DOHH2 (cell line): ENCODE measurements around the gene KRT9.
"Not testable (repeated sequence)": the region's sequence is repeated elsewhere in the genome, so short reads cannot be mapped to it uniquely, and the experiment has no call there.

Experiments used
- H3F3A ChIP-seq: fragments of 200-600 bp; sonication (generic), shearing (Covaris generic); 2 replicates; pipeline ENCODE4 v1.6.0; 2016; ENCODE audit warnings: antibody characterized with exemption, mild to moderate bottlenecking; ENCODE audit not compliant: control insufficient read depth, insufficient read depth
- H3K27ac ChIP-seq: fragments of 200-600 bp; sonication (generic); 2 replicates; pipeline ENCODE4 v1.5.1; 2014; ENCODE audit warnings: low read depth, mild to moderate bottlenecking, low read length, moderate library complexity
- H3K27me3 ChIP-seq: fragments of 200-600 bp; sonication (generic); 2 replicates; pipeline ENCODE4 v1.6.1; 2014; ENCODE audit warnings: mild to moderate bottlenecking, low read length, mixed read lengths; ENCODE audit not compliant: control insufficient read depth
- H3K36me3 ChIP-seq: fragments of 200-600 bp; sonication (generic); 2 replicates; pipeline ENCODE4 v1.6.1; 2014; ENCODE audit warnings: mild to moderate bottlenecking, low read length, moderate library complexity, mixed read lengths; ENCODE audit not compliant: control insufficient read depth
- H3K4me1 ChIP-seq: fragments of 200-600 bp; sonication (generic); 2 replicates; pipeline ENCODE4 v1.6.1; 2014; ENCODE audit warnings: mild to moderate bottlenecking, low read length, mixed read lengths; ENCODE audit not compliant: control insufficient read depth
- H3K4me2 ChIP-seq: fragments of 200-600 bp; sonication (generic); 2 replicates; pipeline ENCODE4 v1.6.0; 2014; ENCODE audit warnings: mild to moderate bottlenecking, low read length, moderate library complexity
- H3K4me3 ChIP-seq: fragments of 200-600 bp; sonication (generic); 2 replicates; pipeline ENCODE4 v1.5.1; 2014; ENCODE audit warnings: mild to moderate bottlenecking, low read length, mixed read lengths
- H3K79me2 ChIP-seq: fragments of 200-600 bp; sonication (generic); 2 replicates; pipeline ENCODE4 v1.6.1; 2014; ENCODE audit warnings: mild to moderate bottlenecking, low read length, mixed read lengths; ENCODE audit not compliant: control insufficient read depth
- H3K9me2 ChIP-seq: fragments of 200-600 bp; sonication (generic); replicated peaks from 2 replicates; pipeline ENCODE4 v1.6.1; 2014; ENCODE audit warnings: mild to moderate bottlenecking, low read length, mixed read lengths; ENCODE audit not compliant: control insufficient read depth
- H3K9me3 ChIP-seq: fragments of 200-600 bp; sonication (generic); 2 replicates; pipeline ENCODE4 v1.6.1; 2014; ENCODE audit warnings: antibody characterized with exemption, low read length, mixed read lengths; ENCODE audit not compliant: control insufficient read depth, insufficient read depth
- H4K20me1 ChIP-seq: fragments of 200-600 bp; sonication (generic); 2 replicates; pipeline ENCODE4 v1.6.0; 2014; ENCODE audit warnings: low read depth, mild to moderate bottlenecking, antibody characterized with exemption, low read length, moderate library complexity; ENCODE audit not compliant: control insufficient read depth, insufficient read depth
- CTCF ChIP-seq: fragments of 200-600 bp; sonication (generic); IDR thresholded peaks from one replicate; pipeline ENCODE4 v1.5.1; 2014; ENCODE audit warnings: antibody characterized with exemption, mild to moderate bottlenecking, low read depth, low read length; ENCODE audit not compliant: poor library complexity, severe bottlenecking
- EZH2phosphoT487 ChIP-seq: fragments of 200-600 bp; sonication (generic); IDR thresholded peaks from 2 replicates; pipeline ENCODE4 v1.6.1; 2017; ENCODE audit warnings: borderline replicate concordance, mild to moderate bottlenecking, antibody characterized with exemption, low read length, moderate library complexity, mixed read lengths

Gene KRT9

GRCh38 chr17:41583137-41584127, 11.6 kb upstream of the KRT9 start:
- TF ChIP-seq EZH2phosphoT487 (no peak), CTCF (no peak)
- Histone ChIP-seq H3F3A (no peaks in the 10 kb centered on the region), H3K36me3 (no peaks in the 10 kb centered on the region), H3K4me3 (no peak overlapping the region), H3K27me3 (no peaks in the 10 kb centered on the region), H3K9me3 (no peaks in the 10 kb centered on the region), H3K79me2 (no peaks in the 10 kb centered on the region), H4K20me1 (no peaks in the 10 kb centered on the region), H3K27ac (no peak overlapping the region), H3K9me2 (no peaks in the 10 kb centered on the region), H3K4me2 (no peak overlapping the region), H3K4me1 (no peaks in the 10 kb centered on the region)

- not testable (repeated sequence) for H3K9me3 ChIP-seq, H3K27me3 ChIP-seq, H3K4me2 ChIP-seq, H3K79me2 ChIP-seq, H3F3A ChIP-seq, H3K27ac ChIP-seq, H3K9me2 ChIP-seq, H3K4me3 ChIP-seq, H3K4me1 ChIP-seq, H4K20me1 ChIP-seq, H3K36me3 ChIP-seq
Measured at GRCh38 chr17:41582061-41582968, 10.5 kb upstream of the KRT9 start.

GRCh38 chr17:41581366-41582060, 9.7 kb upstream of the KRT9 start:
- no peaks in the 10 kb centered on the region for H3K4me1 ChIP-seq
- H3K4me2 ChIP-seq = no peak overlapping the region
- no peaks in the 10 kb centered on the region for H3K36me3 ChIP-seq
- H3K79me2 ChIP-seq = no peaks in the 10 kb centered on the region
- TF ChIP-seq EZH2phosphoT487 (no peak), CTCF (no peak)
- H3K9me3 ChIP-seq = no peaks in the 10 kb centered on the region
- H3F3A ChIP-seq = no peaks in the 10 kb centered on the region
- H3K27ac ChIP-seq = no peak overlapping the region
- no peaks in the 10 kb centered on the region for H3K27me3 ChIP-seq
- H3K9me2 ChIP-seq = no peaks in the 10 kb centered on the region
- no peak overlapping the region for H3K4me3 ChIP-seq
- H4K20me1 ChIP-seq = no peaks in the 10 kb centered on the region
